Measurements from ENCODE around the gene DIDO1. TPM values are rescaled to one million over a fixed set of nuclear protein-coding genes. Genes with fewer than 3 reads are reported as not detected.

The DIDO1 gene
- total and polyA plus RNA-seq, 9 of the 15 experiments (the other 6 are each of a cell fraction or from before 2014, with no cell fraction given), result 4.4 to 46.8 (median 31.2) TPM

DNA sequence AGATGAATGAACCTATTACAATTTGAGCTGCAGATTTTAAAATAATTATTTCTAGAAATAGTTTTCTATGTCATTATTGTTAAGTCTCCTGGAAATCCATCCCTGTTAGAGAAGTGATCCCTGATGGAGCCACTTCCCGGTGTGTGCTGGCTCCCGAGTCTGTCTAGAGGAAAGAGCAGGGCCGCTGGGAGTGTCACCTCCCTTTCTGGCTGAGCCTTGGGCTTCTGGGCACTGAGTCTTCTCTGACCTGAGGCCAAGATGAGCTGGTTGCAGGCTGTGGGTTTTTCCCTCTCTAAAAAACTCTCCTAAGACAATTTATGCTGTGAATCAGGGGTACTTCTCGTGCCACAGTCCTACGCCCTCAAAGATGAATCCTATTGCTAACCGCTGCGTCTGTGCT, 35.9 kb downstream of the DIDO1 start:
- Histone ChIP-seq H3K4me2 (ENCODE audit: insufficient read depth, low read length) (no peak overlapping the region), H3K27me3 (ENCODE audit: control insufficient read depth in 2 of 2, insufficient read depth in 2 of 2, low read length in 2 of 2) (no peaks in the 10 kb centered on the region), H3K4me3 (no peak overlapping the region), H2AFZ (ENCODE audit: low read depth, low read length) (no peak overlapping the region), H3K9ac (ENCODE audit: insufficient read depth in 1 of 2, low read depth in 2 of 2, low read length in 2 of 2) (no peak overlapping the region), H3K9me1 (ENCODE audit: control insufficient read depth, insufficient read depth, low read length) (no peaks in the 10 kb centered on the region), H3K9me3 (replicated peaks; ENCODE audit: control insufficient read depth, insufficient read depth, low read depth, low read length) (no peaks in the 10 kb centered on the region), H4K20me1 (replicated peaks; ENCODE audit: control insufficient read depth, insufficient read depth, low read length) (no peaks in the 10 kb centered on the region), H3K4me1 (replicated peaks in 1 of 2; ENCODE audit: control insufficient read depth in 2 of 2, insufficient read depth in 2 of 2, low read length in 2 of 2) (peaks cover 0 to 14% of the 10 kb centered on the region in 2 experiments; a peak in 2 of 5 replicates), H3K27ac (ENCODE audit: extremely low read depth, low read depth, low read length) (no peak overlapping the region), H3K36me3 (ENCODE audit: control insufficient read depth, insufficient read depth, low read length) (peaks cover 97% of the 10 kb centered on the region), H3K79me2 (ENCODE audit: control insufficient read depth, insufficient read depth, low read length) (no peaks in the 10 kb centered on the region)
- DNase-seq (ENCODE audit: extremely low read depth in 1 of 4, low spot score in 3 of 4) (no peak), FAIRE-seq (no peak), ATAC-seq (no peak)
- POLR2A ChIA-PET, result interaction anchor here (0.6 to 1.6 kb wide), 2 partner anchors 45 kb away, joined by 4 to 5 read pairs; no protein-coding TSS in a partner anchor
- in situ Hi-C loops (cut with MboI) (no loop called here), intact Hi-C loops (cut with micrococcal nuclease) (no loop called here)
- 70% methylated on average over 4 of the region's 7 CpGs for WGBS (ENCODE audit: insufficient coverage, low coverage, missing lambda C conversion rate)
- TF ChIP-seq ZNF212 (CRISPR knock-in tag; IDR thresholded peaks at IDR 0.05) (no peak), SMARCC2 (IDR thresholded peaks at IDR 0.05; ENCODE audit: low read depth) (no peak), DIDO1 (tag; IDR thresholded peaks at IDR 0.05; ENCODE audit: low read depth) (no peak), NR2C2 (CRISPR knock-in tag; IDR thresholded peaks at IDR 0.05) (no peak), NR2C2 (tag; IDR thresholded peaks at IDR 0.05) (no peak), DACH1 (IDR thresholded peaks at IDR 0.05; ENCODE audit: partially characterized antibody) (no peak), LCOR (CRISPR knock-in tag; IDR thresholded peaks at IDR 0.05) (no peak), PRMT5 (CRISPR knock-in tag; IDR thresholded peaks at IDR 0.05) (no peak), CREM (IDR thresholded peaks at IDR 0.05; ENCODE audit: low read depth) (no peak), ZNF384 (IDR thresholded peaks at IDR 0.05; ENCODE audit: low read depth, low read length) (no peak), PML (IDR thresholded peaks at IDR 0.05; ENCODE audit: low read length) (no peak), MTA3 (IDR thresholded peaks at IDR 0.05; ENCODE audit: borderline replicate concordance) (no peak), CEBPB (tag; IDR thresholded peaks at IDR 0.05) (no peak)
- TF ChIP-seq, protein P1, sequence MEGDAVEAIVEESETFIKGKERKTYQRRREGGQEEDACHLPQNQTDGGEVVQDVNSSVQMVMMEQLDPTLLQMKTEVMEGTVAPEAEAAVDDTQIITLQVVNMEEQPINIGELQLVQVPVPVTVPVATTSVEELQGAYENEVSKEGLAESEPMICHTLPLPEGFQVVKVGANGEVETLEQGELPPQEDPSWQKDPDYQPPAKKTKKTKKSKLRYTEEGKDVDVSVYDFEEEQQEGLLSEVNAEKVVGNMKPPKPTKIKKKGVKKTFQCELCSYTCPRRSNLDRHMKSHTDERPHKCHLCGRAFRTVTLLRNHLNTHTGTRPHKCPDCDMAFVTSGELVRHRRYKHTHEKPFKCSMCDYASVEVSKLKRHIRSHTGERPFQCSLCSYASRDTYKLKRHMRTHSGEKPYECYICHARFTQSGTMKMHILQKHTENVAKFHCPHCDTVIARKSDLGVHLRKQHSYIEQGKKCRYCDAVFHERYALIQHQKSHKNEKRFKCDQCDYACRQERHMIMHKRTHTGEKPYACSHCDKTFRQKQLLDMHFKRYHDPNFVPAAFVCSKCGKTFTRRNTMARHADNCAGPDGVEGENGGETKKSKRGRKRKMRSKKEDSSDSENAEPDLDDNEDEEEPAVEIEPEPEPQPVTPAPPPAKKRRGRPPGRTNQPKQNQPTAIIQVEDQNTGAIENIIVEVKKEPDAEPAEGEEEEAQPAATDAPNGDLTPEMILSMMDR (IDR thresholded peaks at IDR 0.05 in 2 of 3, conservative IDR thresholded peaks at IDR 0.05 in 1 of 3; ENCODE audit: insufficient read depth in 2 of 3, low read depth in 1 of 3, low read length in 3 of 3), result no peak
- TF ChIP-seq, protein P2, sequence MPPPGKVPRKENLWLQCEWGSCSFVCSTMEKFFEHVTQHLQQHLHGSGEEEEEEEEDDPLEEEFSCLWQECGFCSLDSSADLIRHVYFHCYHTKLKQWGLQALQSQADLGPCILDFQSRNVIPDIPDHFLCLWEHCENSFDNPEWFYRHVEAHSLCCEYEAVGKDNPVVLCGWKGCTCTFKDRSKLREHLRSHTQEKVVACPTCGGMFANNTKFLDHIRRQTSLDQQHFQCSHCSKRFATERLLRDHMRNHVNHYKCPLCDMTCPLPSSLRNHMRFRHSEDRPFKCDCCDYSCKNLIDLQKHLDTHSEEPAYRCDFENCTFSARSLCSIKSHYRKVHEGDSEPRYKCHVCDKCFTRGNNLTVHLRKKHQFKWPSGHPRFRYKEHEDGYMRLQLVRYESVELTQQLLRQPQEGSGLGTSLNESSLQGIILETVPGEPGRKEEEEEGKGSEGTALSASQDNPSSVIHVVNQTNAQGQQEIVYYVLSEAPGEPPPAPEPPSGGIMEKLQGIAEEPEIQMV (tag; conservative IDR thresholded peaks at IDR 0.05; ENCODE audit: low read depth), result no peak
- TF ChIP-seq, protein P3, sequence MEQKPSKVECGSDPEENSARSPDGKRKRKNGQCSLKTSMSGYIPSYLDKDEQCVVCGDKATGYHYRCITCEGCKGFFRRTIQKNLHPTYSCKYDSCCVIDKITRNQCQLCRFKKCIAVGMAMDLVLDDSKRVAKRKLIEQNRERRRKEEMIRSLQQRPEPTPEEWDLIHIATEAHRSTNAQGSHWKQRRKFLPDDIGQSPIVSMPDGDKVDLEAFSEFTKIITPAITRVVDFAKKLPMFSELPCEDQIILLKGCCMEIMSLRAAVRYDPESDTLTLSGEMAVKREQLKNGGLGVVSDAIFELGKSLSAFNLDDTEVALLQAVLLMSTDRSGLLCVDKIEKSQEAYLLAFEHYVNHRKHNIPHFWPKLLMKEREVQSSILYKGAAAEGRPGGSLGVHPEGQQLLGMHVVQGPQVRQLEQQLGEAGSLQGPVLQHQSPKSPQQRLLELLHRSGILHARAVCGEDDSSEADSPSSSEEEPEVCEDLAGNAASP (IDR thresholded peaks at IDR 0.05), result no peak
- CTCF ChIA-PET (ENCODE audit: low intra/inter-chr PET ratio), result no interaction called here
- BruUV-seq (replicated peaks), result no TSS peak

Measured in K562 (cell line).